GM12878 (cell line): ENCODE results near the gene CCS. TPM values are rescaled to one million over a fixed set of nuclear protein-coding genes. Genes with fewer than 3 reads are reported as not detected.

Experiments
- ATAC-seq: fragments of 200-7000 bp; cut with Tn5 transposase; 3 replicates; pipeline ENCODE4 v1.9.1; 2020; ENCODE audit warnings: mild to moderate bottlenecking, moderate library complexity
- BruUV-seq: library from RNA; stranded (reverse); fragments of 400-500 nt; replicated peaks from 2 replicates; lab custom pipeline; 2021; lab: Mats Ljungman, UMichigan
- CTCF ChIA-PET: fragments of 300-600 bp; sonication (Branson Sonifier 250); formaldehyde crosslinking; extraction: SDS; loops from one replicate; lab custom pipeline; 2021; ENCODE audit warnings: inconsistent platforms; lab: Yijun Ruan, JAX
- POLR2A ChIA-PET: fragments of 350-600 bp; formaldehyde crosslinking; extraction: SDS; loops from one replicate; lab custom pipeline; 2021; ENCODE audit warnings: inconsistent platforms; lab: Charles Lee
- RAD21 ChIA-PET: fragments of 300-600 bp; sonication (Branson Sonifier 250); formaldehyde crosslinking; loops from one replicate; lab custom pipeline; 2023; ENCODE audit warnings: antibody characterized with exemption; ENCODE audit not compliant: unreplicated experiment; lab: Charles Lee
- SMC1A ChIA-PET: fragments of 300-600 bp; sonication (Branson Sonifier 250); formaldehyde crosslinking; loops from one replicate; lab custom pipeline; 2023; ENCODE audit not compliant: unreplicated experiment, uncharacterized antibody; lab: Charles Lee
- DNase-seq: peaks from one replicate; pipeline ENCODE4 v3.0.0-alpha.2; 2011; ENCODE audit warnings: low read depth, low spot score
- FAIRE-seq: peaks from 3 replicates; lab custom pipeline; 2011; peaks lifted over from hg19 to GRCh38; lab: Jason Lieb, UNC
- H2AFZ ChIP-seq: 2 replicates; pipeline ENCODE4 v1.6.0; 2011; ENCODE audit warnings: low read depth, low read length, control low read depth; ENCODE audit not compliant: control insufficient read depth
- H3K27ac ChIP-seq: 2 replicates; pipeline ENCODE4 v1.5.1; 2011; ENCODE audit warnings: control low read depth; ENCODE audit not compliant: control insufficient read depth, insufficient read depth
- H3K27me3 ChIP-seq, 2 experiments: replicated peaks in 1 of 2; 2 replicates each; pipeline versions ENCODE4 v1.6.0 to v1.6.1; 2011; ENCODE audit warnings: low read length in 1 of 2; ENCODE audit not compliant: control insufficient read depth in 2 of 2, insufficient read depth in 2 of 2
- H3K36me3 ChIP-seq, 2 experiments: 2 replicates each; pipeline ENCODE4 v1.5.1; 2011; ENCODE audit warnings: low read length in 1 of 2; ENCODE audit not compliant: control insufficient read depth in 2 of 2, insufficient read depth in 2 of 2
- H3K4me1 ChIP-seq: 2 replicates; pipeline ENCODE4 v1.6.1; 2011; ENCODE audit warnings: mild to moderate bottlenecking, low read length, moderate library complexity, mixed read lengths; ENCODE audit not compliant: control insufficient read depth, insufficient read depth
- H3K4me2 ChIP-seq: 2 replicates; pipeline ENCODE4 v1.6.0; 2011; ENCODE audit warnings: control low read depth; ENCODE audit not compliant: control insufficient read depth, insufficient read depth
- H3K4me3 ChIP-seq: fragments of 200-600 bp; sonication (generic); 2 replicates; pipeline ENCODE4 v1.5.1; 2016
- H3K79me2 ChIP-seq: 2 replicates; pipeline ENCODE4 v1.6.0; 2011; ENCODE audit warnings: low read length; ENCODE audit not compliant: control insufficient read depth, insufficient read depth
- H3K9ac ChIP-seq: 2 replicates; pipeline ENCODE4 v1.8.0; 2011; ENCODE audit warnings: low read length, control low read depth, mixed read lengths; ENCODE audit not compliant: control insufficient read depth, insufficient read depth
- H3K9me3 ChIP-seq: replicated peaks from 3 replicates; pipeline ENCODE4 v1.5.1; 2011; ENCODE audit warnings: mild to moderate bottlenecking, low read length; ENCODE audit not compliant: control insufficient read depth, insufficient read depth
- H4K20me1 ChIP-seq: 2 replicates; pipeline ENCODE4 v1.6.0; 2011; ENCODE audit not compliant: control insufficient read depth, insufficient read depth
- ETV6 ChIP-seq, 2 experiments: fragments of 450-650 bp in 1 of 2; IDR thresholded peaks in 1 of 2; conservative IDR thresholded peaks in 1 of 2; 2 replicates each; pipeline ENCODE4 v1.6.1; 2014; ENCODE audit warnings: antibody characterized with exemption in 1 of 2, borderline replicate concordance in 1 of 2, low read depth in 1 of 2, mild to moderate bottlenecking in 1 of 2, moderate library complexity in 1 of 2
- KAT2A ChIP-seq: conservative IDR thresholded peaks from 2 replicates; pipeline ENCODE4 v1.6.1; 2011; ENCODE audit warnings: low read depth, low read length; ENCODE audit not compliant: control insufficient read depth
- NFYB ChIP-seq: IDR thresholded peaks from 2 replicates; pipeline ENCODE4 v1.6.1; 2011; ENCODE audit warnings: low read depth, mild to moderate bottlenecking, low read length, improper control_type of control experiment, moderate library complexity; ENCODE audit not compliant: insufficient read depth
- POLR2A ChIP-seq: IDR thresholded peaks from 2 replicates; pipeline ENCODE4 v1.6.1; 2011; ENCODE audit warnings: low read depth, mild to moderate bottlenecking, low read length
- SIX5 ChIP-seq: IDR thresholded peaks from 2 replicates; pipeline ENCODE4 v1.6.1; 2011; ENCODE audit warnings: mild to moderate bottlenecking, low read depth, low read length, moderate library complexity; ENCODE audit not compliant: severe bottlenecking
- WGBS: methylation state at CpG from one replicate; pipeline ENCODE4 v1.1.6; 2016; ENCODE audit warnings: low lambda C conversion rate; ENCODE audit not compliant: insufficient replicate concordance, insufficient coverage; ENCODE audit errors: missing lambda C conversion rate; 5-methylcytosine and 5-hydroxymethylcytosine counted together
- in situ Hi-C: fragments of 300-500 bp; cut with MboI; formaldehyde crosslinking; loops from 9 replicates; pipeline ENCODE4 v1.14.3; 2018; ENCODE audit warnings: mixed read lengths
- intact Hi-C: fragments of 100-400 bp; cut with micrococcal nuclease; formaldehyde crosslinking; loops from one replicate; pipeline ENCODE4 v1.14.2; 2022; ENCODE audit not compliant: unreplicated experiment
- polyA plus RNA-seq, 11 experiments: library from polyadenylated mRNA; depleted of rRNA in 4 of 11; unstranded in 6 of 11; stranded (reverse) in 5 of 11; fragments of >200 nt; fragmentation: Nextera tagmentation in 4 of 11; fragmentation: Illumina TruSeq in 1 of 11; extraction: Ambion mirVana in 4 of 11; extraction: Trizol in 1 of 11; gene quantifications; 1 replicate in 1 of 11; 2 replicates in 10 of 11; pipeline versions ENCODE4 v1.2.1 to v1.2.3, GENCODE V29; 2011 to 2016; ENCODE audit warnings: inconsistent platforms in 2 of 11, missing spikeins in 2 of 11, low read depth in 1 of 11
- total RNA-seq, 4 experiments: library from RNA; depleted of rRNA in 3 of 4; stranded (reverse); fragments of >200 nt in 3 of 4; fragmentation: Illumina TruSeq in 1 of 4; extraction: Trizol in 1 of 4; gene quantifications; 2 replicates each; pipeline versions ENCODE4 v1.2.1 to v1.2.3, GENCODE V29; 2013 to 2021

The CCS gene
- total and polyA plus RNA-seq, 10 of the 15 experiments (the other 5 are each of a cell fraction or from before 2014, with no cell fraction given): 1.5 to 44.2 (median 30.6) TPM

DNA sequence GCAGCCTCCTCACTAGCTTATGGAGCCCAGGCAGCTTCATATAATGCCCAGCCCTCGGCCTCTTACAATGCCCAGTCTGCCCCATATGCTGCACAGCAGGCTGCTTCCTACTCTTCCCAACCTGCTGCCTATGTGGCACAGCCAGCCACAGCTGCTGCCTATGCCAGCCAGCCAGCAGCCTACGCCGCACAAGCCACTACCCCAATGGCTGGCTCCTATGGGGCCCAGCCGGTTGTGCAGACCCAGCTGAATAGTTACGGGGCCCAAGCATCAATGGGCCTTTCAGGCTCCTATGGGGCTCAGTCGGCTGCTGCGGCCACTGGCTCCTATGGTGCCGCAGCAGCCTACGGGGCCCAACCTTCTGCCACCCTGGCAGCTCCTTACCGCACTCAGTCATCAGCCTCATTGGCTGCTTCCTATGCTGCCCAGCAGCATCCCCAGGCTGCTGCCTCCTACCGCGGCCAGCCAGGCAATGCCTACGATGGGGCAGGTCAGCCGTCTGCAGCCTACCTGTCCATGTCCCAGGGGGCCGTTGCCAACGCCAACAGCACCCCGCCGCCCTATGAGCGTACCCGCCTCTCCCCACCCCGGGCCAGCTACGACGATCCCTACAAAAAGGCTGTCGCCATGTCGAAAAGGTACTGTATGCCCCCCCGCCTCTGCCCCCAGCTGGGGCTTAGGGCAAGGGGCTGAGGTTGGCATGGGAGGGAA is 32.2 kb downstream of the CCS start:
- in situ Hi-C loops (no loop called here), intact Hi-C loops (no loop called here)
- Histone ChIP-seq H3K4me1 (no peaks in the 10 kb centered on the region), H3K9ac (no peak overlapping the region), H3K9me3 (no peaks in the 10 kb centered on the region), H3K27ac (no peak overlapping the region), H4K20me1 (peaks cover 20% of the 10 kb centered on the region), H3K27me3 (no peaks in the 10 kb centered on the region), H3K4me3 (no peak overlapping the region), H2AFZ (no peak overlapping the region), H3K4me2 (no peak overlapping the region), H3K79me2 (peaks cover 96% of the 10 kb centered on the region), H3K36me3 (peaks cover 51 to 64% of the 10 kb centered on the region in 2 experiments)
- TF ChIP-seq ETV6 (conservative IDR thresholded peaks at IDR 0.05 in 1 of 2, IDR thresholded peaks at IDR 0.05 in 1 of 2; ENCODE audit: borderline replicate concordance in 1 of 2, low read depth in 1 of 2) (no peak), KAT2A (no peak), POLR2A (peak; percentile 61), SIX5 (no peak), NFYB (no peak)
- no peak for FAIRE-seq
- ChIA-PET RAD21 (interaction anchor here (1.4 kb wide), 1 partner anchor 52 kb away, joined by 3 read pairs; no protein-coding TSS in a partner anchor), SMC1A (interaction anchor here (1.5 kb wide), 1 partner anchor 13 kb away, joined by 4 read pairs; the partner anchor contains the start of gene RBM4), CTCF (interaction anchor here (1.0 to 10.1 kb wide), 3 partner anchors 11 to 54 kb away, joined by 3 to 71 read pairs (median 3); partner anchors contain the start of genes CCDC87, CCS and RBM4), POLR2A (interaction anchor here (0.5 to 1.2 kb wide), 3 partner anchors 9 to 22 kb away, joined by 3 to 4 read pairs (median 4); partner anchors contain the start of genes RBM14 and RBM4)
- DNase-seq: no peak
- ATAC-seq: no peak
- 91% methylated on average over 26 of the region's 26 CpGs for WGBS
- BruUV-seq: no TSS peak
